GM12892 (cell line): ENCODE measurements around the gene SLC41A3.

ENCODE experiments used
- POLR2A ChIP-seq: IDR thresholded peaks from 2 replicates; pipeline ENCODE4 v1.6.1; 2011; ENCODE audit warnings: low read depth, low read length, control low read depth
- POLR2AphosphoS5 ChIP-seq: IDR thresholded peaks from 2 replicates; pipeline ENCODE4 v1.6.1; 2011; ENCODE audit warnings: low read depth, low read length, control low read depth

- no peak for TF ChIP-seq POLR2A
- TF ChIP-seq POLR2AphosphoS5 = no peak
Observed at GRCh38 chr3:126083138-126083445, 832 bp downstream of the SLC41A3 start.
